GM12872 (cell line): ENCODE results near the gene TEX9.

Experiments
- TF ChIP-seq, protein P1 (sequence below): IDR thresholded peaks from 3 replicates; pipeline ENCODE4 v1.5.1; 2011; ENCODE audit warnings: low read depth, mild to moderate bottlenecking, low read length, moderate library complexity; ENCODE audit not compliant: insufficient read depth

Gene TEX9

DNA sequence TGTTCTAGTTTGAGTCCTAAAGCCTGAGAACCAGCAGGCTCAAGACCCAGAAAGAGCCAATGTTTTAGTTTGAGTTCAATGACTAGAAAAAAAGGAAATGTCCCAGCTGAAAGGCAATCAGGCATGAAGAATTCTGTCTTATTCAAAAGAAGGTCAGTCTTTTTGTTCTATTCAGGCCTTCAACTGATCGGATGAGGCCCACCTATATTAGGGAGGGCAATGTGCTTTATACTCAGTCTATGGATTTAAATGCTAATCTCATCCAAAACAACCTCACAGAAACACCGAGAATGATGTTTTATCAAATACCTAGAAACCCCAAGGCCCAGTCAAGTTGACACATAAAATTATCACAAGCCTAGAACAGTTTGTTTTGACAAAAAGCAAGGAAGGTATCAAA lies 95.7 kb downstream of the TEX9 start:
- TF ChIP-seq, protein P1, sequence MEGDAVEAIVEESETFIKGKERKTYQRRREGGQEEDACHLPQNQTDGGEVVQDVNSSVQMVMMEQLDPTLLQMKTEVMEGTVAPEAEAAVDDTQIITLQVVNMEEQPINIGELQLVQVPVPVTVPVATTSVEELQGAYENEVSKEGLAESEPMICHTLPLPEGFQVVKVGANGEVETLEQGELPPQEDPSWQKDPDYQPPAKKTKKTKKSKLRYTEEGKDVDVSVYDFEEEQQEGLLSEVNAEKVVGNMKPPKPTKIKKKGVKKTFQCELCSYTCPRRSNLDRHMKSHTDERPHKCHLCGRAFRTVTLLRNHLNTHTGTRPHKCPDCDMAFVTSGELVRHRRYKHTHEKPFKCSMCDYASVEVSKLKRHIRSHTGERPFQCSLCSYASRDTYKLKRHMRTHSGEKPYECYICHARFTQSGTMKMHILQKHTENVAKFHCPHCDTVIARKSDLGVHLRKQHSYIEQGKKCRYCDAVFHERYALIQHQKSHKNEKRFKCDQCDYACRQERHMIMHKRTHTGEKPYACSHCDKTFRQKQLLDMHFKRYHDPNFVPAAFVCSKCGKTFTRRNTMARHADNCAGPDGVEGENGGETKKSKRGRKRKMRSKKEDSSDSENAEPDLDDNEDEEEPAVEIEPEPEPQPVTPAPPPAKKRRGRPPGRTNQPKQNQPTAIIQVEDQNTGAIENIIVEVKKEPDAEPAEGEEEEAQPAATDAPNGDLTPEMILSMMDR, result no peak

DNA sequence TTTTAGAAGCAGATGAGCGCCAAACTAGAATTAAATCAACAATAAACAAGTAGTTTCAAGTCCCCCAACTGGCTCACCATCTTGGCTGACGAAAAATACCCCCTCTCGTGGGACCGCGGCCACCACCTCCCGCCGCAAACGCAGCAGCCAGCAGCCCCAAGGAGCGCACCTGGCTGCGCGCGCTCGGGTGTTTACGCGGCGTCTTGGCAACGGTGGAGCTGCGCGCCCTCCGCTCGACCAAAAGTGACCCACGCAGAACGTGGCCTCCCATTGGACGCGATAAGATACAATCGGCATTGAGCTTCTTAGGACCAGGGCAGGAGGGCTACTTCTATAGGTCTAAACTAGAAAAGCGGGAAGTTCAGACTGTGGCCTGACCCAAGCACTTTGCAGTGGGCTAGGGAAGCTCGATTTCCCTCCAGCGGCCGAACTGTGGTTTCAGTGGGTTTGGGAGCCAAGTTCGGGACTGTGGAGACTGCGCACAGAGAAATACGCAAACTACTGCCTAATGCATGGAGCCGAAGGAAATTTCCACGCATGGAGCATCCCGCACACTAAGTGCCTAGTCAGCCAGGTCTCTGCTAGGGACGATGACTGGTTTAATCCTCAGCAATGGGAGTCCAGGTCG lies 99.8 kb downstream of the TEX9 start, which contains the start of gene MNS1:
Gene MNS1, minus strand, starts transcription at position 245 of the 628 bp plus-strand sequence. Its CDS starts 165 bp downstream, at position 80.
- TF ChIP-seq, protein P1, result no peak

DNA sequence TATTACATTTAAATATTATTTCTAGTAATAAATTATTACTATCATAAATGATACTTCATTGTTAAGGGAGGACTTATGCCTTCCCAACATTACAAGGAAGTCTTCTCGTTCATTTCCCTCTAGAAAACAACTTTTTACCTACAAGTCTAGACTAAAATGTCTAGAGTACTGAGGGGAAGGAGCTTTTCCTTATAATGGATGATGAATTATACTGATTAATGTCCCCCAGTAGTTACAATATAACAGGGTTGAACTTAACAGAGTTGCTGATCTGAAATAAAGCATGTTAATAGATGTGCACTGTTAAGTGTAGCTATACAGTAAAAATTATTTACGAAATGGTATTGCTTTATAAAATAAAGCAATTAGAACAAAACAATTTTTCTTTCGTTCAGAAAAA lies 102.4 kb downstream of the TEX9 start:
- TF ChIP-seq, protein P1, result no peak

DNA sequence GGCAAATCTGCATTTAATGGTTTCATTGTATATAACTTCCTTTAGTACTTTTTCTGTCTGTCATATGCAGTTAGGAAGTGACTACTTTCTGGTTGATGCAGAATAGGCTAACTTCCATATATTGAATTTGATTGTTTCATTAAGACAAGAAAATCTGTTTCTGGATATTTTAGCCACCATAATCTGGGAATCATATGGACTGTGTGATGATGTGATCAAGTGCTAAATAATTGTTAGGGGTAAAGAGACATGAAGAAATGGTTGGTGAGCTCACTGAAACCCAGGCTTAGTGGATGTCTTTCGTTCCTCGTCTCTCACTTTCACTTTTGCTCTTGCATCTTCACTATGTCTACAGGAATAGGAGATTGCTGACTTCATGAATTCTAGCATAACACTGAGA lies 103.2 kb downstream of the TEX9 start:
- TF ChIP-seq, protein P1, result no peak

DNA sequence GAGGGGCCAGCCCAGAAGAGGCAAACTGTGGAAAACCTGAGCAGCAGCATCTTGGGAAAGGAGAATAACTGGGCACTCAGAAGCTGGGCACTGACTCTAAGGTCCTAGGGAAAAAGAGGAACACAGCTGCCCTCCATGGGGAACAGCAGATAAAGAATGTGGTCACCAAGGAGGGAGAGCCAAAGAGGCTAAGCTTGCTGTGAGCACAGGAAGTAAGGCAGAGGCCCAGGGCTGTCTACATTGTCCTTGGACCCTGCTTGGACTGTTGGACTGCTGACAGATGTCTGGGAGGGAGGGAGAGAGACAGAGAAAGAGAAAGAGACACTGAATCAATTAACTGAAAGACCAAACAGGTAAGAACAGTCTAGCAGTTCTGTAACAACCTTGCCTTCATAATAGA lies 104.3 kb downstream of the TEX9 start:
- TF ChIP-seq, protein P1, result no peak

DNA sequence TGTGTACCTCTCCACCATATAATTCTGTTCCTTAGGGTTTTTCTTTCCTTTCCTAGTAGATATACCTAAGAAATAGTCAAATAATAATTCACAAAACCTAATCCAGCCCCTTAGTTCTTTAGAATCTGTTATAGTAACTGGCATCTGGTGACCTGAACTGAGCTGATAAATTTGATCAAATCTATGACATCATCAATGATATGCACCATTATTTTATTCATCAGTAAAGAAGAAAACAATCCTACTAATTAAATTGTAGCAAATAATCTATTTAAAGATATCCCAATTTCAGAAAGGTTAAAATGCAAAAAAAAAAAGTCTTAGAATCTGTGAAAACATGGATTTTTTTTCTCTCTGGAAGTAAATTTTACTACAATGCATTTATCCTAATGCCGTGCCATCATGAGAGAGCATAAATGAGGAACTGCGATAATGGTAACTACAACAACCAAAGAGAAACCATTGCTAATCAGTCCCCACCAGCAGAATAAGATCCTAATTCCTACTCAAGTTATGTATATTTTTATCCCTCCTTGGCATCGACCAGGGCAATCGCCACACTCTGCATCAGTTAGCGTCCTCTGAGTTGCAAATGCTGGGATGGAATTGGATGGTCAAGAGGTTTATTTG lies 106.3 kb downstream of the TEX9 start:
- TF ChIP-seq, protein P1, result no peak

DNA sequence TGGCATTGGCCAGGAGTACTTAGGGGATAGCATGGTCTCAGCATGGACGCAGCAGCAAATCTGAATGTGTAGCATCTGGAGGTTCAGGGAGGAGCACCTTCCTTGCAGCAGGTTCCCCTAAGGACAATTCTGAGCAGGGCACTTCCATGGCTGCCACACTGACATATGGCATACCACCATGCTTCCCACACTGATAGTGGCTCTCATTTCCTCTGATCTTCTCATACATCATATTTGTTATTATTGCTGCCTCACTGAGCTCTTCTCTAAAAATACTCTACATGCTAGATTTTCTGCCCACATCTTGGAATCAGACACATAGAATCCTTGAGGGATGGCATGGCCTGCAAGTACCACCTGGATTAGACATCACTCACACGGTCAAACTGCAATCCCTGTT lies 107.1 kb downstream of the TEX9 start:
- TF ChIP-seq, protein P1, result no peak
